Stimulated activated CD4-positive, alpha-beta T cell treated with anti-CD3 and anti-CD28 coated beads, TNF-alpha, amount 100 ng/mL, for 1 hour (primary cell): ENCODE results near the gene SLC39A5.
"Not testable (repeated sequence)": the region's sequence is repeated elsewhere in the genome, so short reads cannot be mapped to it uniquely, and the experiment has no call there.

Experiments used
- DNase-seq, 3 donors: peaks; one replicate each; pipeline ENCODE4 v3.0.0-alpha.2; 2020; ENCODE audit warnings: low read depth in 3 of 3, low spot score in 1 of 3

SLC39A5 gene

GRCh38 chr12:56243731-56244181 is 13.9 kb downstream of the SLC39A5 start:
- DNase-seq, result no peak

- DNase-seq, result no peak
Measured at GRCh38 chr12:56244494-56244893, 14.6 kb downstream of the SLC39A5 start.

- no peak for DNase-seq
Measured at GRCh38 chr12:56247923-56248322, 18.1 kb downstream of the SLC39A5 start.

- no peak for DNase-seq
Measured at GRCh38 chr12:56248711-56249110, 18.9 kb downstream of the SLC39A5 start.

- no peak for DNase-seq
Measured at GRCh38 chr12:56252649-56253048, 22.8 kb downstream of the SLC39A5 start.

GRCh38 chr12:56253091-56253490 is 23.2 kb downstream of the SLC39A5 start:
- no peak for DNase-seq

- no peak for DNase-seq
Measured at GRCh38 chr12:56255671-56256070, 25.8 kb downstream of the SLC39A5 start.

- no peak for DNase-seq
Measured at GRCh38 chr12:56256326-56256960, 26.6 kb downstream of the SLC39A5 start.

GRCh38 chr12:56257071-56257470 is 27.2 kb downstream of the SLC39A5 start:
- no peak for DNase-seq

GRCh38 chr12:56257491-56258067 is 27.7 kb downstream of the SLC39A5 start:
- no peak for DNase-seq

GRCh38 chr12:56258068-56258819 is 28.4 kb downstream of the SLC39A5 start, which contains the start of gene ANKRD52:
Gene ANKRD52 (minus strand): TSS chr12:56258384. CDS start chr12:56258269, 115 bp downstream.
- DNase-seq, result peak; percentile 34 to 74 (median 55)

- no peak for DNase-seq
Measured at GRCh38 chr12:56258820-56259183, 29.0 kb downstream of the SLC39A5 start.

- DNase-seq, result no peak
Measured at GRCh38 chr12:56260380-56260779, 30.5 kb downstream of the SLC39A5 start.

- no peak for DNase-seq
Measured at GRCh38 chr12:56260921-56261320, 31.1 kb downstream of the SLC39A5 start.

GRCh38 chr12:56261503-56262232 is 31.8 kb downstream of the SLC39A5 start:
- DNase-seq, result no peak

GRCh38 chr12:56262955-56263354 is 33.1 kb downstream of the SLC39A5 start:
- DNase-seq, result not testable (repeated sequence)

- DNase-seq, result not testable (repeated sequence)
Measured at GRCh38 chr12:56266068-56266692, 36.3 kb downstream of the SLC39A5 start.

GRCh38 chr12:56266693-56267442 is 37.0 kb downstream of the SLC39A5 start, which contains the start of gene COQ10A:
Gene COQ10A (plus strand): TSS chr12:56266942. CDS start chr12:56267119, 177 bp downstream.
- DNase-seq, result peak; percentile 68 to 77 (median 68)

- no peak for DNase-seq
Measured at GRCh38 chr12:56267443-56268071, 37.7 kb downstream of the SLC39A5 start.

- DNase-seq, result no peak
Measured at GRCh38 chr12:56271031-56271430, 41.2 kb downstream of the SLC39A5 start.
